Endothelial cell of umbilical vein (primary cell): ENCODE results near the gene RPS6KA4.

ENCODE experiments used
- EZH2 ChIP-seq: IDR thresholded peaks from 2 replicates; pipeline ENCODE4 v1.6.1; 2012; ENCODE audit warnings: borderline replicate concordance, low read depth, mild to moderate bottlenecking, moderate library complexity, low read length, inconsistent platforms; ENCODE audit not compliant: severe bottlenecking
- GATA2 ChIP-seq: IDR thresholded peaks from 2 replicates; pipeline ENCODE4 v1.7.0; 2011; ENCODE audit warnings: low read depth, mild to moderate bottlenecking, moderate library complexity, mixed read lengths, low read length; ENCODE audit not compliant: insufficient read length, insufficient read depth
- POLR2A ChIP-seq: IDR thresholded peaks from 2 replicates; pipeline ENCODE4 v1.6.1; 2012; ENCODE audit warnings: low read depth, mild to moderate bottlenecking, control low read depth, low read length
- POLR2AphosphoS5 ChIP-seq: IDR thresholded peaks from 2 replicates; pipeline ENCODE4 v1.6.1; 2012; ENCODE audit warnings: low read depth, mild to moderate bottlenecking, control low read depth, low read length, moderate library complexity; ENCODE audit not compliant: insufficient read depth
- TF ChIP-seq, protein P1 (sequence below), 2 donors: IDR thresholded peaks; 1 replicate in 1 of 2; 2 replicates in 1 of 2; pipeline ENCODE4 v1.5.1; 2011; ENCODE audit warnings: low read length in 2 of 2, mild to moderate bottlenecking in 2 of 2, moderate library complexity in 2 of 2, control low read depth in 1 of 2, inconsistent platforms in 1 of 2, low read depth in 1 of 2; ENCODE audit not compliant: insufficient read depth in 1 of 2; ENCODE audit errors: extremely low read depth in 1 of 2
- TF ChIP-seq, protein P2 (sequence below): IDR thresholded peaks from 2 replicates; pipeline ENCODE4 v1.6.1; 2011; ENCODE audit not compliant: insufficient read depth, insufficient read length

GRCh38 chr11:64322925-64323260 lies 36.1 kb upstream of the RPS6KA4 start:
- TF ChIP-seq POLR2A (no peak), EZH2 (no peak), POLR2AphosphoS5 (no peak), GATA2 (no peak)
- TF ChIP-seq, protein P1, sequence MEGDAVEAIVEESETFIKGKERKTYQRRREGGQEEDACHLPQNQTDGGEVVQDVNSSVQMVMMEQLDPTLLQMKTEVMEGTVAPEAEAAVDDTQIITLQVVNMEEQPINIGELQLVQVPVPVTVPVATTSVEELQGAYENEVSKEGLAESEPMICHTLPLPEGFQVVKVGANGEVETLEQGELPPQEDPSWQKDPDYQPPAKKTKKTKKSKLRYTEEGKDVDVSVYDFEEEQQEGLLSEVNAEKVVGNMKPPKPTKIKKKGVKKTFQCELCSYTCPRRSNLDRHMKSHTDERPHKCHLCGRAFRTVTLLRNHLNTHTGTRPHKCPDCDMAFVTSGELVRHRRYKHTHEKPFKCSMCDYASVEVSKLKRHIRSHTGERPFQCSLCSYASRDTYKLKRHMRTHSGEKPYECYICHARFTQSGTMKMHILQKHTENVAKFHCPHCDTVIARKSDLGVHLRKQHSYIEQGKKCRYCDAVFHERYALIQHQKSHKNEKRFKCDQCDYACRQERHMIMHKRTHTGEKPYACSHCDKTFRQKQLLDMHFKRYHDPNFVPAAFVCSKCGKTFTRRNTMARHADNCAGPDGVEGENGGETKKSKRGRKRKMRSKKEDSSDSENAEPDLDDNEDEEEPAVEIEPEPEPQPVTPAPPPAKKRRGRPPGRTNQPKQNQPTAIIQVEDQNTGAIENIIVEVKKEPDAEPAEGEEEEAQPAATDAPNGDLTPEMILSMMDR (IDR thresholded peaks at IDR 0.05; ENCODE audit: extremely low read depth in 1 of 2, insufficient read depth in 1 of 2, low read depth in 1 of 2, low read length in 2 of 2) = no peak
- TF ChIP-seq, protein P2, sequence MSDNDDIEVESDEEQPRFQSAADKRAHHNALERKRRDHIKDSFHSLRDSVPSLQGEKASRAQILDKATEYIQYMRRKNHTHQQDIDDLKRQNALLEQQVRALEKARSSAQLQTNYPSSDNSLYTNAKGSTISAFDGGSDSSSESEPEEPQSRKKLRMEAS = no peak
